Glutamatergic neuron (in vitro differentiated cells): ENCODE results near the gene SYNPO2L. TPM values are rescaled to one million over a fixed set of nuclear protein-coding genes. Genes with fewer than 3 reads are reported as not detected.

Experiments used
- DNase-seq: peaks from one replicate; pipeline ENCODE4 v3.0.0; 2022
- H3K27ac Mint-ChIP-seq: one replicate; pipeline ENCODE4 v1.8.0; 2020; ENCODE audit warnings: mild to moderate bottlenecking, mixed read lengths, inconsistent platforms; ENCODE audit not compliant: unreplicated experiment
- H3K27me3 Mint-ChIP-seq: one replicate; pipeline ENCODE4 v1.8.0; 2020; ENCODE audit warnings: mild to moderate bottlenecking, moderate library complexity, mixed read lengths, inconsistent platforms; ENCODE audit not compliant: unreplicated experiment
- H3K36me3 Mint-ChIP-seq: one replicate; pipeline ENCODE4 v1.8.0; 2020; ENCODE audit warnings: mild to moderate bottlenecking, mixed read lengths, inconsistent platforms; ENCODE audit not compliant: unreplicated experiment
- H3K4me1 Mint-ChIP-seq: one replicate; pipeline ENCODE4 v1.8.0; 2020; ENCODE audit warnings: mild to moderate bottlenecking, low read depth, mixed read lengths, inconsistent platforms; ENCODE audit not compliant: unreplicated experiment
- H3K4me3 Mint-ChIP-seq: one replicate; pipeline ENCODE4 v1.8.0; 2020; ENCODE audit warnings: mild to moderate bottlenecking, mixed read lengths, inconsistent platforms; ENCODE audit not compliant: unreplicated experiment
- H3K9me3 Mint-ChIP-seq: one replicate; pipeline ENCODE4 v1.8.0; 2020; ENCODE audit warnings: mild to moderate bottlenecking, moderate library complexity, mixed read lengths, inconsistent platforms; ENCODE audit not compliant: unreplicated experiment
- total RNA-seq: library from RNA; stranded (reverse); fragmentation: NEBNext Ultra II Directional; extraction: Animal tissue kit (Norgen Biotek cat#: 25700); gene quantifications from one replicate; pipeline ENCODE4 v1.2.1, GENCODE V29; 2021; ENCODE audit not compliant: unreplicated experiment
- TF ChIP-seq, protein P1 (sequence below): fragments of 200-600 bp; sonication (generic); IDR thresholded peaks from one replicate; pipeline ENCODE4 v1.5.0; 2021; ENCODE audit not compliant: partially characterized antibody, unreplicated experiment

Gene SYNPO2L
- total RNA-seq, 1 donor from 2014 or later = 0.42 TPM

DNA sequence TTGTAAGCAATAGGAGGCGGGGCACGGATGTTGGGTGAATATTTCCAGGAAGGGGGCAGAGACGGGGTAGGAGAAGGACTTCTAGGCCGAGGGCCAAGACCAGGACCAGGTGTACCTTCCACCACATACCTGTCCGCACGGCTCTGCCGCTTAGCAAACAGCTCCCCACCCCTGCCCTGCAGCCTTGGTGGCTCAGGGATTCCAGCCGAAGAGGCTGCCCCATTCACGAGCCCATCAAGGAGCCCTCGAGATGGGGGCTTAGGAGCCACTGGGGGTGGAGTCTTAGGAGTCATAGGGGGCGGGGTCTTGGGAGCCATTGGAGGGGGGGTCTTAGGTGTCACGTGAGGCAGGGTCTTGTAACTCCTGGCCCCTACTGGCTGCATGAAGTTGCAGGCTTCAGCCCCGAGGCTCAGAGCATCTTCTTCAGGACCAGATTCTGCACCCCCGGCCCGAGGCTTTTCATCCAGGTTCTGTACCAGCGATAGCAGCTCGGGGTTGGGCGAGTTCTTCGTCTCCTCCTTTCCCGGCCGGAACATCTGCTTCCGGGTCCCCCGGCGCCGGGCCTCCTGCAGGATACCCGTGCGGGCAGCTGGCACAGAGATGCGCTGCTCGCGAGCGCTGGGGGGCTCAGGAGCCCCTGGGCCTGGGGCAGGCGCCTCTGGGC, 8.5 kb downstream of the SYNPO2L start:
- peaks cover 5% of the 10 kb centered on the region for H3K27me3 Mint-ChIP-seq
- H3K4me1 Mint-ChIP-seq = peaks cover 14% of the 10 kb centered on the region
- peaks cover 11% of the 10 kb centered on the region for H3K9me3 Mint-ChIP-seq
- H3K36me3 Mint-ChIP-seq = no peaks in the 10 kb centered on the region
- H3K4me3 Mint-ChIP-seq = peak overlapping the region; percentile 84
- H3K27ac Mint-ChIP-seq = peak overlapping the region; percentile 82
- peak; percentile 63 for DNase-seq
- TF ChIP-seq, protein P1, sequence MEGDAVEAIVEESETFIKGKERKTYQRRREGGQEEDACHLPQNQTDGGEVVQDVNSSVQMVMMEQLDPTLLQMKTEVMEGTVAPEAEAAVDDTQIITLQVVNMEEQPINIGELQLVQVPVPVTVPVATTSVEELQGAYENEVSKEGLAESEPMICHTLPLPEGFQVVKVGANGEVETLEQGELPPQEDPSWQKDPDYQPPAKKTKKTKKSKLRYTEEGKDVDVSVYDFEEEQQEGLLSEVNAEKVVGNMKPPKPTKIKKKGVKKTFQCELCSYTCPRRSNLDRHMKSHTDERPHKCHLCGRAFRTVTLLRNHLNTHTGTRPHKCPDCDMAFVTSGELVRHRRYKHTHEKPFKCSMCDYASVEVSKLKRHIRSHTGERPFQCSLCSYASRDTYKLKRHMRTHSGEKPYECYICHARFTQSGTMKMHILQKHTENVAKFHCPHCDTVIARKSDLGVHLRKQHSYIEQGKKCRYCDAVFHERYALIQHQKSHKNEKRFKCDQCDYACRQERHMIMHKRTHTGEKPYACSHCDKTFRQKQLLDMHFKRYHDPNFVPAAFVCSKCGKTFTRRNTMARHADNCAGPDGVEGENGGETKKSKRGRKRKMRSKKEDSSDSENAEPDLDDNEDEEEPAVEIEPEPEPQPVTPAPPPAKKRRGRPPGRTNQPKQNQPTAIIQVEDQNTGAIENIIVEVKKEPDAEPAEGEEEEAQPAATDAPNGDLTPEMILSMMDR = no peak

DNA sequence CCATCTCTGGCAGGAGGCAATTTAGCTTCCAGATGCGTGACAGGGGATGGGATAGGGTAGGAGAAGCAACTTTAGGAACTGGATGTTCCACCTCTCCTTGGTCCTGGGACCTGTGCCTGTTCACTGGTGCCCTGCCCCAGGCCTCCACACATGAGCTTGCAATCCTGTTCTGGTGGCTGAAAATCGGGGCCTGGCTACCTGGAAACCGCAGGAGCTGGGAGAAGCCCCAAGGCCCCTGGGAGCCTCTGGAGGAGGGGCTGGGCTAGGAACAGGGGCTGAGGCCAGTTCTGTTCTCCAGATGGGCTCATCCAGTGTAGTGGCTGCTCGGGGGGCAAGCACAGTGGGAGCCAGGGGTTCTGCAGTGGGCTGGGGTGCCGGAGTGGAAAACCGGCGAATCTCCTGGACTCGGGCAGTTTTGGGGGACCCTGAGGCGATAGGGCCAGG, 9.2 kb downstream of the SYNPO2L start:
- TF ChIP-seq, protein P1 = no peak
- H3K4me1 Mint-ChIP-seq = peaks cover 14% of the 10 kb centered on the region
- no peaks in the 10 kb centered on the region for H3K36me3 Mint-ChIP-seq
- DNase-seq = no peak
- H3K4me3 Mint-ChIP-seq = peak overlapping the region; percentile 84
- peaks cover 5% of the 10 kb centered on the region for H3K27me3 Mint-ChIP-seq
- H3K9me3 Mint-ChIP-seq = peaks cover 11% of the 10 kb centered on the region
- peak overlapping the region; percentile 82 for H3K27ac Mint-ChIP-seq

DNA sequence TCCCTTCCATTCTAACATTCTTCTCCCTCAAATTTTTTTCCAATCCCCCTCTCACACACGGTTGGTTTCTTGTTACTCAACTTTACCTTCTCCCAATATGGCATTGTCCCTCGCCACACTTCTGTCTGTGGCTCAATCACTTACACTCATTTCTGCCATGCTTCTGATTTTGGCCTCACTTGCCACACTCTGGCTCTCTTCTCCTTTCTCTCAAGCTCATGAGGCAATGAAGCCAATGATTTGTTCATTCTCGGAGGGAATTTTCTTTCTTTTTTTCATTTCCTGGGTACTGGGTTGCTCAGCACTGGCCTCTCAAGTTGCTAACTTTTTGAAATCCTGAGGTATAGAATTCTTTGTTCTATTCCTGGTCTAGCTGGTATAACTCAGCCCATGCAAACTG, 10.6 kb downstream of the SYNPO2L start:
- Mint-ChIP-seq H3K36me3 (no peaks in the 10 kb centered on the region), H3K4me1 (peaks cover 7% of the 10 kb centered on the region), H3K27me3 (peaks cover 5% of the 10 kb centered on the region), H3K4me3 (no peak overlapping the region), H3K27ac (no peak overlapping the region), H3K9me3 (peaks cover 9% of the 10 kb centered on the region)
- no peak for DNase-seq
- TF ChIP-seq, protein P1 = no peak

DNA sequence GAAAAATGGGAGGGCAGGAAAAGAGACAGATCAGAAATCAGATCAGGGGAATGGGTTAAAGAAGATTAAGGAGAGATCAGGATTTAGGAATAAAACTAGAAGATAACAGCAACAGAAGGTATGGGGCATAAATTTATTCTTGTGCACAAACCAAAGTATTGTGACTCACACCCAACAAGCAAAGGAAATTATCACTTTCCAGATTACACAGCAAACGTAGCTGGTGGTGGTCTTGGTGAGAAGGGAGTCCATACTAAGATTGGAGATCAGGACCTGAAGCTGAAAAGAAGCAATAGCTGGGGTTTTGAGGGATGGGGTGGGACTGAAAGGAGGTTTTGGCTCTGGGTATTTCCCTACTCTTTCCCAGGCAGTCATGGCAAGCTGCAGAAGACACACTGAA, 11.1 kb downstream of the SYNPO2L start:
- Mint-ChIP-seq H3K27me3 (peaks cover 5% of the 10 kb centered on the region), H3K9me3 (peaks cover 9% of the 10 kb centered on the region), H3K36me3 (no peaks in the 10 kb centered on the region), H3K4me1 (peaks cover 7% of the 10 kb centered on the region), H3K4me3 (no peak overlapping the region), H3K27ac (no peak overlapping the region)
- DNase-seq = no peak
- TF ChIP-seq, protein P1 = no peak

DNA sequence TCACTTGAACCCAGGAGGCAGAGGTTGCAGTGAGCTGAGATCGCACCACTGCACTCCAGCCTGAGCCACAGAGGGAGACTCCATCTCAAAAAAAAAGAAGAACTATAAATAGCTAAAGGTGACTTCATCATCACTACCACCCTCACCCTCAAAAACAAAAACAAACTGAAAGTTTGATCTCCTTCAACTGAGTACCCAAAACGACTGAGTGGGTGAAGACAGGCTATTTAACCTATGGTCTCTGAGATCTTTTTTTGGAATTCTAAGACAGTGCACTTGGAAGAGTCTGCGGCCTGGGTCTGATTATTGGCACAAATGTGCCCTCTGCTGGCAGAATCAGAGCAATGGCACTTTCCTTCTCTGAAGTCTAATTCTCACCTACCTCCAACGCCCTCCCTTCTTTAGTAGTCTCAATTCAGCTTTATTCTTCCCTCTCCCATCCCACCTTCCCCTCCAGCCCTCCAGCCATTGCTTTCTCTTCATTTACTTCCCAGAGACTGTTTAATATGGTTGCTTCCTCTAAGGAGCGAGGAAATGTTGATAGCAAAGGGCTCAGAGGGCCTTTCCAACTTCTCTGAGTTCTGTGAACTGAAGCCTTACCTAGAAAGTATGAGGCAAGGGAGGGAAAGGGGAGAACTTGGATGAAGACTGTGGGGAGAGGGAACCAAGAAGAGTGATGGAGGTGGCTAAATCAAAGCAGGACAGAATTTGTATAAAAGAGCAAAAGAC, 11.7 kb downstream of the SYNPO2L start:
- peak; percentile 46 for DNase-seq
- H3K36me3 Mint-ChIP-seq = no peaks in the 10 kb centered on the region
- H3K4me1 Mint-ChIP-seq = peaks cover 7% of the 10 kb centered on the region
- H3K4me3 Mint-ChIP-seq = no peak overlapping the region
- H3K27me3 Mint-ChIP-seq = peaks cover 7% of the 10 kb centered on the region
- TF ChIP-seq, protein P1 = peak; percentile 77
- H3K9me3 Mint-ChIP-seq = peaks cover 8% of the 10 kb centered on the region
- H3K27ac Mint-ChIP-seq = no peak overlapping the region
